ENCODE results near the gene NBEA. TPM values are rescaled to one million over a fixed set of nuclear protein-coding genes. Genes with fewer than 3 reads are reported as not detected.

The NBEA gene
- 4.0 and 5.9 TPM in 2 replicates for total RNA-seq

DNA sequence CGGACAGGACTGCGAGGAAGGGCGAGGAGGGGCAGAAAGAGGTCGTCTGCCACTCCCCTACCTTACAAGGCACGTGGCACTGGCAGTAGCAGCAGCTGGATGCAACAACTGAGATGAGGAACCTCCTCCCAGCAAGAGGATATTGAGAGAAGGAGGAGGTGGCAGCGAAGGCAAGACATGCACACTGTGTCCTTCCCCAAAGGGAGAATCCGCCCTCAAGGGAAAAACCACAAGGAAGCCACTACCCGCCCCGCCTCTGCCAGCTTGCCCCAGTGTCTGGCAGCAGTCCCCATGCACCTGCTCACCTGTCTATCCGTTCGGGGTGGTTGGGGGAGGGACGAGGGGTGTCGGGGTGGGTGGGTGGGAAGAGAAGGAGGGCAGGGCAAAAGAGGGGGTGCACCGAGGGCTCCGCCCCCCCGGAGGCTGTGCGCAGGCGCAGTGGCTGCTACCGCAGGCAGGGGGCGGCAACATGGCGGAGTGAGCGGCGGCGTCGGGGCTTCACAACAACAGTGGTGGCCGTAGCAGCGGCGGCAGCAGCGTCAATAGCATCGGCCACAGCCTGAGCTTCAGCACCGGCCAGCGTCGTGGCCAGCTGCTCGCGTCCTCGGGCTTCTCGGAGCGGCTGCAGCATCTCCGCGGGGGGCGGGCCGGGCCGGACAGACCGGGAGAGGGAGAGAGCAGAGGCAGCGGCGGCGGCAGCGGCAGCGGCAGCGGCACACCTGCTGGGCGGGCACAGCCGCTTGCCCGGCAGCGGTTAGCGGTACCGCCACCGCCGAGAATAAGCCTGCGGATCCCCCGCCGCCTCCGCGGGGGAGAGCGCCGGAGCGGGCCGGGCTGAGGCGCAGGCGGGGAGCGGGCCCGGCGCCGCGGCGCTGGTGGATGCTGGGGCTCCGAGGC is at the start of gene NBEA:
NBEA (plus strand) TSS at position 436 of the 897 bp plus-strand sequence. CDS start 551 bp downstream, outside the sequence.

GRCh38 chr13:35475960-35476943 is 534.2 kb downstream of the NBEA start, which contains the start of gene MAB21L1:
Gene MAB21L1, minus strand, starts transcription at chr13:35476689. Its CDS starts 551 bp downstream, at chr13:35476138.

Small RNA genes lying within 50 kb of the gene (small RNA-seq; reads per million reads assigned to genes)
- gene RF00017 (ENCODE audit: low replicate concordance), result not detected
